Suppressor macrophage treated with lipopolysaccharide for 1 hour (primary cell): Measurements from ENCODE around the gene NUP37.
"Not testable (repeated sequence)": the region's sequence is repeated elsewhere in the genome, so short reads cannot be mapped to it uniquely, and the experiment has no call there.

Experiments
- DNase-seq, 3 donors: peaks; one replicate each; pipeline ENCODE4 v3.0.0-alpha.2; 2020 to 2022

The NUP37 gene

DNA sequence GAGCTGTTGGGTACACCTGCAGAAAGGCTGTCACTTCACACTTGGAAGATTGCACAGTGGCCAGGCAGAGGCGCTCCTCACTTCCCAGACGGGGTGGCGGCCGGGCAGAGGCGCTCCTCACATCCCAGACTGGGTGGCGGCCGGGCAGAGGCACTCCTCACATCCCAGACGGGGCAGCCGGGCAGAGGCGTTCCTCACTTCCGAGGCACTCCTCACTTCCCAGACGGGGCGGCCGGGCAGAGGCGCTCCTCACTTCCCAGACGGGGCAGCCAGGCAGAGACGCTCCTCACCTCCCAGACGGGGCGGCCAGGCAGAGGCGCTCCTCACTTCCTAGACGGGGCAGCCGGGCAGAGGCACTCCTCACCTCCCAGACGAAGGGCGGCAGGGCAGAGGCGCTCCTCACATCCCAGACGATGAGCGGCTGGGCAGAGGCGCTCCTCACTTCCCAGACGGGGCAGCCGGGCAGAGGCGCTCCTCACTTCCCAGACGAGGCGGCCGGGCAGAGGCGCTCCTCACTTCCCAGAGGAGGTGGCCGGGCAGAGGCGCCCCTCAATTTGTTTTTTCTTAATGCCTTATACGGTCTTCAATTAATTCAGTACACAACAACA is 30.6 kb downstream of the NUP37 start:
- not testable (repeated sequence) for DNase-seq

DNA sequence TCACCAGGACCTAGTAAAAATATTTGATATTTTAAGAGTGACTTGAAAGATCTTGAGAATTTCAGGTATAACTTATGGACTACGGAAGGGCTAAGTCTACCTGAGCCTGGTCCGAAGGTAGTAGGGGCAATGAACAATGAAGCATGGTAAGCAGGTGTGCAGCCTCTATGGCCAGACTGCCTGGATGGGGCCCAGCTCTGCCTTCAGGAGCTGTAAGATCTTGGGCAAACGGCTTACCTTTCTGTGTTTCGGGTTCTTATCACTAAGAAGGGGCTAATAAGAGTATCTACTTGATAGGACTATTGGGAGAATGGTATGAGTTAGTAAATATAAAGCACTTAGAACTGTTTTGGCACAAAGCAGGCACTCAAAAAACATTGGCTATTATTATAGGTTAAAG is 39.1 kb downstream of the NUP37 start:
- DNase-seq, result no peak

DNA sequence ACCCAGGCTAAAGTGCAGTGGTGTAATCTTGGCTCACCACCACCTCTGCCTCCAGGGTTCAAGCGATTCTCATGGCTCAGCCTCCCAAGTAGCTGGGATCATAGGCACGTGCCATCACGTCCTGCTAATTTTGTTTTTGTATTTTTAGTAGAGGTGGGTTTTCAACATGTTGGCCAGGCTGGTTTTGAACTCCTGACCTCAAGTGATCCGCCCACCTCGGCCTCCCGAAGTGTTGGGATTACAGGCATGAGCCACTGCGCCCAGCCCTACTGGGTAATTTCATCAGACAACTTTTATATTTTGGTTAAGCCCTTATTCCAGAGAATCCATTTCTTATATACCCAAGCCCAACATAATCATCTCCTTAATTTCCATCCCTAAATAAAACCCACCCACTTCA is 47.8 kb downstream of the NUP37 start:
- not testable (repeated sequence) for DNase-seq

DNA sequence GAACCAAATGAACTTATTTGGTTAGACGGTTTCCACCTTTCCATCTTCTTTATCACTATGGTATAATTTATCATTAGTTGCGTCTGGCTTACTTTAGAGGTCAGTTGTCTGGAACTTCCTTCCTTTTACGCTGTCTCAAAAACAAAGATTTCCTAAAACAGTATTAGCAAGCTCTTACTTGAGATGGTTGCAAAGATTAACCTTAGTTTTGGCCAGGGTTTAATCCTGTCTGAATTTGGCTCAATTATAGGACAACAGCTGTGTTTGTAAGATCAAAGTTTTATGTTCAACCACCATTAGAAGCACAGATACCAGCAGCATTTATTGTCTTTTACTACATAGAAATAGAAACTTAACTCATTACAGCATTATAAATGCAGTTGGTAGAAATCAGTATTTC is 50.2 kb downstream of the NUP37 start:
- no peak for DNase-seq

DNA sequence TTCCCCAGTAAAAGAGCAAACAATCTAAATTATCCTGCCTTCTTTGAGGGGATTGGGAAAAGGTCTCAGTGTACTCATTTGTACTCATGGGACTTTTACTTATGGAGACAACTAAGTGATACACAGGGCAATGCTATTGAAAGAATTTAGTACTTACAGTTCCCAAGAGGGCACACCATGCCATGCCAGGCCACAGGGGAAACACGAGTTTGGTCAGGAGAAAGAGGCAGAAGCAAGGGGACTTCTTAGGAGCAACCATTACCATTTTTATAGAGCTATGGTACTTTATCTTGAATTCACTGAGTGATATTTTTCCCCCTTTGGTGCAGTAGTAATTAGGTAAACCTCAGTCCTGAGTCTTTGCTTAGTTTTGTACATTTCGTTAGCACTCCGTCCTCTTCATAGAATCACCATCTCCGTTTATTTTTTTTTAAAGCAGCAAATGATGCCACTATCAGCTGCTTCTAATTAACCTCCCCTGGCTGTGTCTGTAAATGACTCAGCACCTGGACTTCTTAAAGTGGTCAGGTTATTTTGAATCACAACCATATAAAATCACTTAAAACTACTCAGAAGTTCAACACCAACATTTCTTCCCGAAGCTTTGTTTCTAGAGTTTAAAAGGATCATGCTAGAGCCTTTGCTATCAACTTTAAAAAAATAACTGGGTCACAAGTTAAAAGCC is 52.2 kb downstream of the NUP37 start:
- DNase-seq, result no peak

DNA sequence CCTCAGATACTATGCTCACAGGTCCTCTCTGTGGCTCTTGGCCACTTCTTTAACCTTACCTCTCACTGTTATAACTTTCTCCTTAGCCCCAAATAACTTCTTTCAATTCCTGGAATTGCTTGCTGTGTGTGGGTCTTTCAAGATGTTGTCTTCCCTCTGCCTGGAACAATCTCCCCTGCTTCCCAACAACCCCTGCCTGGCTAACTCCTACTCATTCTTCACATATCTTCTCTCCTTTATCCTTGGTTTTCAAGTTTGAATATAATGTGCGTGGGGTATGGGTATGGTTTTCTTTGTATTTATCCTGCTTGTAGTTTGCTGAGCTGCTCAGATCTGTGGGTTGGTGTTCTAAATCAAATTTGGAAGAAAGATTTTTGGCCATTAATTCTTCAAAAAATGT is 55.4 kb downstream of the NUP37 start:
- no peak for DNase-seq

DNA sequence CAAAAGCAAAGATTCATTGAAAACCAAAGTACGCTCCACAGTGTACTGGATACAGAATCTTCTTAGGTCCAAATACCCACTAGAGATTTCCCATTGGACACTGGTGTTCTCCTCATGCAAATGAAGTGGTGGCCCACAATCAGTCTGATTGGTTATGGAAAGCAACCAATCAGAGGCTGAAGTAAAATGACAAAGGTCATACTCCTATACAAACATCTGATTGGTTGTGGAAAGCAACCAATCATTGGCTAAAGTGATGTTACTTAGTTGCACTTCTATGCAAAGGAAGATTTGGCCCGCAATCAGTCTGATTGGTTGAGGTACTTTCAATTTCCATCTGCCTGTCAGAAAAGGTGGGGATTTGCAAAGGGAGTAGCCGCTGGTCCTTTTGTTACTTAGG is 56.8 kb downstream of the NUP37 start:
- no peak for DNase-seq

DNA sequence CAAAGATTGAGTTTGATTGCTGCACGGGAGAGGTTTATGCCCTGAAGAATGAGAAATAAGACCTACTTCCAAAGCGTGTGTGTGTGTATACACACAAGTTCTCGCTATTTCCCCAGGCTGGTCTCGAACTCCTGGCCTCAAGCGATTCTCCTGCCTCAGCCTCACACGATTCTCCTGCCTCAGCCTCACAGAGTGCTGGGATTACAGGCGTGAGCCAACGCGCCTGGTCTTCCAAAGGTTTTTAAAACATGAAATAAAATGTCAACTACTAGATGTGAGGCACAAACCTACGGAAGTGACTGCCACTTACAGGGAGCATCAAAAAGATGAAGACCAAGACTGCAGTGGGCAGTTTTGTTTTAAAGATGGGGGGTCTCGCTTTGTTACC is 57.5 kb downstream of the NUP37 start:
- no peak for DNase-seq

DNA sequence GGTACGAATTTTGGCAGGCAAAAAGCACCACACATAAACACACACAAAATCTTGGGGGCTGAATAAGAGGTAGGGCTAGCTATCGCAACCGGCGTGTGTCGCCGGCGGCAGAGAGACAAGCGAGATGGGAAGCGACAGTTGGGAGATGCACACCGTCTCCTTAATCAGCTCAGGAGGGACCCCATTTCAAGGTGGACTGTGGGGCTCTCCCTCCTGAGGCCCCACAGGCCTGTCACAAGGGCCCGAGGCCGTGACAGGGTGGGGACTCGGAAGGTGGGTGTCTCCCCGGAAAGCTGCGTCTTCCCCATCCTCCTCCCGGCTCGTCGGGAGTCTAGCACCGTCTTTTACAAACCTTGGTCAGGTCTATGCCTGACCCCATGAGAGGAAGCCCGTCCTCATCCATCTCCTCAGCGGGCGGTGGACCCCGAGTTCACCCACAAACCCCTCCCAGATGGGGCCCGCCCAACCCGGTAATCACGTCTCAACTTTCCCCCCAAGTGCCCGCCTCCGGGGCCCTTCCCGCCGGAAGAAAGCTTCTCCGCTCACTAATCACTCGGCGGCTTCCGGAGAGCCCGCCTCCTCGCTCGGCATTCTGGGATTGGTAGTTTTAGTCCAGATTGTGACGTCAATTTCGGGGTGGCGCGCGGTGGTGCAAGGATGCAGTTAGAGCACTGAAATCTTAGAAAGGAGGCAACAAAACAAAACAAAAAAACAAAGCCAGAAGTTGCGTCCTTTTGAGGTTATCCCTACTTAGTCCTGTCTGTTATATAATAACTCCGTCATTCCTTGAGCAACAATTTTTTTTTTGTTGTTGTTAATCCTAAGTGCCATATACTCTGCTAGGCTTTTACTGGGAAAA is 58.1 kb downstream of the NUP37 start, which contains the start of gene WASHC3:
TSS of gene WASHC3 (minus strand) at position 432 of the 859 bp plus-strand sequence. CDS start at position 403, 29 bp downstream.
- peak; percentile 97 to 98 (median 97) for DNase-seq

DNA sequence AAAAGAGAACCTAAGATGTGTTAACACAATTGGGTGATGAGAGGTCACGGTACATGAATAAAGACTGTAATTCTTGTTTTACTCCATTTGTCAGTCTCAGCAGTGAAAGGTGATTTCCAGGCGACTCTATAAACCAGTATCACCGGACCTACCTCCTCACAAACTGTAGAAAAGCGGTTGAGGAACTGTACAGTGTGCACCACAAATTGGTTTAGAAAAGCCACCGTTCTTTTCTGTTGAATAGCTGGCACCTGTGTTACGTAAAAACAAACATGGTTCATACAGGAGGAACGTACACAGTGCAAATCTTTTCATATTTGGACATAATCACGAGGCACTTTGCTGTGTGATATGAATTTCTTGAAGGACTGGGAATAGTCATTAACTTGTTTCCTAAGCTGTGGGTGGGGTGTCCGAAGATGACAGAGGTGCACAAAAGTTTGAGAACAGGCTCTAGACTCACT is 58.8 kb downstream of the NUP37 start:
- DNase-seq, result peak; percentile 25 to 28 (median 27)

DNA sequence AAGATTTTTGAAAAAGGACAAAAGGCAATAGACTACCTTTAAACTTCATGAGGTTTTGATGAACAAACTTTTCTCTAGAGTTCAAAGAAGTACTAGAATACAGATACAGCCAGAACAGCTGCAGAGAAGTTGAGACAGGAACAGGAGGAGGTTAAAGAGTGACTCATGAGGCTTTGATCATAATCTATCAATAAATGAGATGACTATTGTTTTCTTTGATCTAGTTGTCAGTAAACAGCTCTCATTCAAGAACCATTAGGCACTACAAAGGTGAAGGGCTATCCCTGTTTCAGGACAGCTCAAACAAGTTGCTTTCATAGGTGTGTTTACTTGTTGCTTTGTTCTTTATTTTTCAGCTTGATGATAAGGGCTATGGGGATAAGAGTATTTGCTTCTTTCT is 60.6 kb downstream of the NUP37 start:
- DNase-seq, result no peak

DNA sequence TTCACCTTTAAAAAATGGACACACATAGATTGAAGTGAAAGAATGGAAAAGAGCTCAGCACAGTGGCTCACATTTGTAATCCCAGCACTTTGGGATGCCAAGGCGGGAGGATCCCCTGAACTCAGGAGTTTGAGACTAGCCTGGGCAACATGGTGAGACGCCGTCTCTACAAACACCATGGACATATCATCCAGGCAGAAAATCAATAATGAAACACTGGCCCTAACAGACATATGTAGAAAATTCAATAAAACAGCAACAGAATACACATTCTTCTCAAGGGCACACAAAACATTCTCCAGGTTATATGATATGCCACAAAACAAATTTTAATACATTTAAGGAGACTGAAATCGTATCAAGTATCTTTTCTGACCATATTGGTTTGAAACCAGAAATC is 65.6 kb downstream of the NUP37 start:
- no peak for DNase-seq

DNA sequence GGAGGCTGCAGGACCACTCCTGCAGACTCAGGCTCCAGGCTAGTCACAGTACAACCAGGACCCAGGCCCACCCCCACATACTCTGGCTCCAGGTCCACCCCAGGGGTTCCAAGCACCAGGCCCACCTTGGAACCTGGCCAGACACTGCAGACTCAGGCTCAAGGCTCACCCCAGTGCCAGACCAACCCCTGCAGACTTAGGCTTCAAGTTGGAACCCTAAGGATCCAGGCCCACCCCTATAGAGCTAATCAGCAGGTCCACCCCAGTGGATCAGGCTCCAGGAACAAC is 66.9 kb downstream of the NUP37 start:
- no peak for DNase-seq

DNA sequence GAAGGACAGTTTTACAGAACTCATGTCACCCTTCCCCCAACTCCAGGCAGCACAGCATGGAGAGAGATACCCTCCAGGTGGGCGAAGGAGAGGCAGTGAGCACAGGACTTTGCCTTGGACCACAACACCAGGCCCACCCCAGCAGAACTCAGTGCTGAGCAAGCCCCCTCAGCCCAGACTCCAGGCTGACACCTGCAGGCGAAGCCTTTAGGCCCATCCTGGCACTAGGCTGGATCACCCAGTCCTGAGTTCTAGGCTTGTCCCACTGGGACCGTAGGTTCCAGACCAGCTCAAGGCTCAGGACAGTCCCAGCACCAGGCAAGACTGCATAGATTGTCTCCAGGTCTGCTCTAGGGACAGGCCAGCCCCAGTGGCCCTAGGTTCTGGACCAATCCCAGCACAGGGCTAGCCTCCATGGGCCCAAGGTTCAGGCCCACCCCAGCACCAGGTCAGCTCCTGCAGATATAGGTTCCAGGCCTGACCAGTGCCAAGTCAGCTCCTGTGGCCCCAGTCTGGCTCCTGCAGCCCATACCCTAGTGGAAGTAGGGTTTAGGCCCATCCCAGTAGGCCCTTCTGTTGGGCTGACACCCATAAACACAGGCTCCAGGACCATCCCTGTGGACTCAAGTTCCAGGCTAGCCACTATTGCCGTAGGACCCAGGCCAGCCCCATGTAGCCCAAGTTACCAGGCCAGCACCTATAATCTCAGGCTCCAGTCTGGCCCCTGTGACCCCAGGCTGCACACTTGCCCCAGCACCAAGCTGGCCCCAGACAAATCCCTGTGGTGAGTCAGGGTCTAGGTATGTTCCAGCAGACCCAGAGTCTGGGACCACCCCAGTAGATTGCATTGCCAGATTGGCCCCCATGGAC is 67.5 kb downstream of the NUP37 start:
- DNase-seq, result no peak

DNA sequence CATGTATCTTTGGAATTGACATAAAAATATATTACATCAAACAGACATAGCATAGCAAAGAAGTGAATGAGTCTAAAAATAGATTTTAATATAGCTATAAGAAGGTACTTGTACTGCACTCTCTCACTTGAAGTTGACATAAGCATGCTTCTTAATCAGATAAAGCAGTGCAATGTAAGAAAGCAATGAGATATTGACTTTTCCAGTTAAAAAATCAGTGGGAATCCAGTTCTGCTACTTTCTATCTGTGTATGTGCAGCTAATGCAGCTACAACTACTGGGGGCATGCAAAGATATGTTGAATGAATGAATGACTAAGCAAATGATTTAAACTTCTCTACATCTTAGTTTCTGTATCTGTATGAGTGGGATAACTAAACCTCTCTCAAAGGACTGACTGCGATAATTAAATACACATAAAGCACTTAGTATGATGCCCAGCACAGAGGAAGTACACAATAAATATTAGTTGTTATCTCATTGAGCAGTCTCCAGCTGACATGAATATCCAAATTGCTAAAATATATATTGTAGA is 68.4 kb downstream of the NUP37 start:
- no peak for DNase-seq

DNA sequence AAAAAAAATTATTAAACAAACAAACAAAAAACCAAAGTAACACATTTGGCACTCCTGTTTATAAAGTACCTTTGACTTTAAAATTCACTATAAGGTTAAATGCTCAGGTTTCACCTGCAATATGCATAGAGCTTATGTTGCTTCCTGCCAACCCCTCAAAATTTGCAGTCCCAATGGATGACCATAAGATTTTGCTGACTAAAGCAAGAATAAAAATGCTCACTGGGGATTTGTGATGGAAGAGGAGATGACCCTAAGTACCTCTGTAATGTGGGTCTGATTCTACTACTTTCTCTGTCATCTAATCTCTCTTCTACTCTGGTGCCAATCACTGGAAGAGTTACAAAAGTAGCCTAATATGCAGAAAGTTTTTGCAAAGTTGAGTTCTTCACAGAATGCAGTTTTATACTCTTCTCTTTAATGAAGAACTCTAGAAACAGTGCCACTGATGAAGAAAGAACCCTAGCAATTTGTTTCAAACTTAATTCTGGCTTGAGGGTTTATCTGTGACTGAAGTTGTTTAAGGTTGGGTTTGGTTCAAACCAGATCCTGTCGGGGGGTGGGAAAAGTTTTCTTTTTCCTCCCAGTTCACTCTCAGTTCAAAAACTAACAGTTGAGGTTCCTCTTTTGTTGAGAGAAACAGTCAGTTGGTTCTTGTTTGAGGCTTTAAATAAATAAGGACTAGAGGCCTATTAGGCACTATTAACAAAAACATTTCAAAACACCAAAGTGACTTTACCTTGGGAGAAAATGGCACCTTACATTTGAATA is 69.1 kb downstream of the NUP37 start:
- peak in 2 of 3 donors; percentile 4 to 7 for DNase-seq

DNA sequence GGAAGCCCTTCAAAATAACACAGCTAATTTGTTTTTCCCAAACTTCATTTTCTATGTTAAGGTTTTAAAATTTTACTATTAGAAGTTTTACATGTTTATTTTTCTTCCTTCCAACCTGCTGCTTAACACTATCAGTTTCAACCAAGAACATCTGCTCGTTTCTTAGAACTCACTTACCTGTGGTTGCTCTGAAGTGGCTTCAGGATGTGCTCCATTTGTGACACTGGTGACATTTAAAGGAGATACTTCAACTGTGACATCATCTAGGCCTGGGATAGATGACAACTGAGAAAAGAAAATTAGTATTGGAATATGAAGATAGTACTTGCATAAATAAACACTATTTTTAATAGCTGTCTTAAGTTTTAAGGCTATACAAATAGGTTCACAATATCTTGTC is 76.0 kb downstream of the NUP37 start:
- no peak for DNase-seq

DNA sequence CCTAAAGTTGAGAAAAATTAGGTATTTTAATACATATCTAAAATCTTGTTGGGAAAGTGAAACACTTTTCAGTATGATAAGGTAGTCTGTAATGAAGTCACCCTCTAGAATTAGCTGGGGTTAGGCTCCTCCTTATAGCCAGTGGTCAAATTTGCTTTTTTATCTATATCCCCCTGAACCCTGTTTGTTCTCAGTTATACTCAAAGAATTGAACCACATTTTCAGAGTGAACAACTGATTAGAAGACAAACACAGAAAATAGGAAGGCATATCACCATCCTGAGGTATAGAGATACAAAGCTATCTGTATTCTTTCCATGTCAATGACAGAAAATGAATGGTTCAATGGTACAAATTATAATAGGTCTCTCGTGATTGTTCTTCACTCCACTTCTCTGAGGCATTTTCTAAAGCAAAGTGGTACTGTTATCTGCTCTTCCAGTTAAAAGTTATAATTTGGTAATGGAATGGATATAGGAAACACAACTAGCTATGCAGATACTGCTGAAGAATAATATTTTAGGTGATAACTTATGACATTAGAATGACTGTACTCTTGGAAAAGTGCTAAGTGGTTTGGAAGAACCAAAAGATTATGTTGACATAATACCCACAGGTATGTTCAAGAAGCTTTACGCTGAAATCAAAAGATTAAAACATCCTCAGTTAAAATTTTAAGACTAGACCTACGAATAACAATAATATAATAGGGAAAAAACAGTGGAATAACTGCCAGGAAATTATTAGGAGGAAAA is 85.7 kb downstream of the NUP37 start:
- no peak for DNase-seq

DNA sequence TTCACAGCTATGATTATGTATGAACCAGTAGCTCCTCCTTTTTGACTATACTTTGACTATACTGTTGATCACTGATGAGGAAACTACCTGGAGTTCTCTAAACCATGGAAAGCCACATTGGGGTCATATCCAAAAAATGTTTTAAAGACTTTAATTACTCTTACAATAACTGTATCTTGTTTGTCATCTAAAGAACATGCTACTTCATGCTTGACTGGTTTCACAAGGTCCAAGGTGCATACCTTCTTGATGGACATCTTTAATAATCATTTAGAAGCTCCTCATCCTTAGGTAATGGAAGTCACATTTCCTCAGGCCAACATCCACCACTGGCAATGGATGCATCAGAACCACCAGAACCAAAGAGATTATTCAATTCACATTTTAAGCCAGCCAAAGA is 88.1 kb downstream of the NUP37 start:
- no peak for DNase-seq

DNA sequence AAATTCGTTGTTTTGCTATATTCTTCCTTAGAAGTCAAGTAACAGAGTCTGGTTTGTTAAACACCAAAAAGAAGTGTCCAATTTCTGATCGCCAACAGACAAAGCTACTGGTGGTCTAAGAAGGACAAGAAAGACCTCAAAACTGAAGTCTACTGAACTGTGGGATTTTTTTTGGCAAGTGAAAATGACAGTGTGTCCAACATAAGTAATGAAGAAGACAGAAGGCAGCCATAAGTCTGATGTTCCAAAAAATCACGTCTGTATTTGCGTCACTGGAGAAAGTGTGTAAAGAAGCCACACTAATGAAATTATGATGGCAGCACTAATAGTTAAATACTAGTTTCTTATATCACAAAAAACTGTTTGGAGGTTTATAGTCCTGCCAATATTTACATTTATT is 90.8 kb downstream of the NUP37 start:
- no peak for DNase-seq

DNA sequence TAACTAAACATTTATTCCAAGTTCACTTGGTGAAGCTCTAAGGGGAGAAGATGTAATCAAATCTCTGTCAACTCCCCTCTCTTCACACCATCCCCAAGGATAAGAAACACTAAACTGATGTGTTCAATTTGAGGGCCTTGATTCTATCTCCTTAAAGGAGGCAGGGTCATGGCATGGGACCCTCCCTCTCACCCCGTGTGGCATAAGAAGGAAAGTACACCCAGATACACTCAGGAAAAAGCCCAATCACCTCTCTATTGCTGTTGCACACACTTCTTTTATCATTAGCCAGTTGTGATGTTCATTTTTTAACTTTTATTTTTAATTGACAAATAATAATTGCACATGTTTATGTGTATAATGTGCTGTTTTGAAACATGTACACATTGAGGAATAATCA is 93.2 kb downstream of the NUP37 start:
- no peak for DNase-seq
